HK-2 (cell line): ENCODE data around the gene KLC1.

Source experiments
- DNase-seq: peaks from one replicate; pipeline ENCODE4 v3.0.0-alpha.2; 2018; ENCODE audit not compliant: unreplicated experiment

KLC1 gene

DNA sequence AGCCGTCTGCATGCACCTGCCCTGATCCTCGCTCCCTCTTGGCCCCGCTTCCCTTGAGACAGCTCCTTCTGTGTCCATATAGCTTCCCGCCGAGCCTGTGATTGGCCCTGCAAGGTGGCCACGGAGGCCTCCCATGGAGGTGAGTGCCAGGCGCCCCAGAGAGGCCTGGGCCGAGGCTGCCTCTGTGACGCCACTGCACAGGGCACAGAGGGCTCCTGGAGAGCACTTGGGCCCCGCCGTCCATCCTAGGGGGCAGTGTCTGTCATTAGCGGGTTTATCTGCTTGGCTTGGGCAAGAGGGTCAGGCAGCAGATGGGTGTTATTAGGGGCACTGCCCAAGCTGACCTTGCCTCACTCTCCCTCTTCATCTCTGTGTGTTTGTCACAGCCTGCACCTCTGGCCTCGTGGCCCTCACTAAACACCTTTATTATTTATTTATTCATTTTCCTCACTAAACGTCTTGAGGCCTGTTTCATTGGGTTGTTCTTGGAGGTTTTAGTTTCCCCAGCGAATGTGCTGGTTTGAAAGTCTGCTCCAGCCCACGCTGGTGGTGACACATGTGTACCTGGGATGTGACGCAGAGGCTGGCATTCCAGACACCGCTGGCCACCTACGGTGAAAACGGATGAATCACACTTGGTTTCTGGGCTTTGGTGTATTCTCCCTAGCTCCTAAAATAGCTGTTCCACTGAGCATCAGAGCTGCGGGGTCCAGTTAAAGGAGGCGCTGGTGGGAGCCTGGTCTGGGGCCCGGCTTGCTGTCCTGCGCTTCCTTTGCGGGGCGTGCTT lies 92.5 kb downstream of the KLC1 start:
- peak; percentile 59 for DNase-seq

GRCh38 chr14:103723748-103724081 lies 94.7 kb downstream of the KLC1 start:
- DNase-seq = no peak

GRCh38 chr14:103724116-103724515 lies 95.1 kb downstream of the KLC1 start:
- no peak for DNase-seq

DNA sequence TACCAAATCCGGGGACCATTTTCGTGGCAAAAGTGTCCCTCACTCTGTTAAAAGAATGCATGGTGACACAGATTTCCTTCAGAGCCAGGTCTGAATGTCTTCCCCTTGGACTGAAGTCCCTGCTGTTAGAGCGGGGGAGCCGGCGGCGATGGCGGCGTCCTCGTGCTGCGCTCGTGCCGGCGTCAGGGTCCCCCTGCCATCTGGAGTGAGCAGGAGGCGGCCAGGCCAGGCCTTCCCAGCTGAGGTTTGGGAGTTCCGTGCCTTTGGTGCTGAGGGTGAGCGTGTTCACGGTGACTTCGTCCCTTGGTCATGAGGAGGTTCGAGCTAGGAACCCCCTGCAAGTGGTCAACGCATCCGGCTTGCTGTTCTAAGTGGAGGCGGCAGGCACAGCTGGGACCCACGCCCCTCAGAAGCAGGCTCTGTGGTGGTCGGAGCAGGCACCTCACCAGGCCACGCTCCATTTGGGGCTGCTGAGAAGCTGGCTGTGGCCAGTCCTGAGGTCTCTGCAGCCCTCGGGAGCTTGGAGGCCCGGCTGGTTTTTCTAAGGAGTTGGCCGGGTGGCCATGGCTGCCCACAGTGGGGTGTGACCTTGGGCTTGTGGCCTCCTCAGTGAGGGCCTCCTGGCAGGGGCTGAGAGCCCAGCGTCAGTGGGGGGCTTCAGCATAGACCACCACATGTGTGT lies 96.1 kb downstream of the KLC1 start:
- DNase-seq = no peak

- DNase-seq = no peak
These were observed 96.9 kb downstream of the KLC1 start for GRCh38 chr14:103725739-103726395.

- DNase-seq = no peak
These were observed 97.5 kb downstream of the KLC1 start for GRCh38 chr14:103726474-103726873.

- DNase-seq = no peak
These were observed 98.4 kb downstream of the KLC1 start for GRCh38 chr14:103727313-103727980.

DNA sequence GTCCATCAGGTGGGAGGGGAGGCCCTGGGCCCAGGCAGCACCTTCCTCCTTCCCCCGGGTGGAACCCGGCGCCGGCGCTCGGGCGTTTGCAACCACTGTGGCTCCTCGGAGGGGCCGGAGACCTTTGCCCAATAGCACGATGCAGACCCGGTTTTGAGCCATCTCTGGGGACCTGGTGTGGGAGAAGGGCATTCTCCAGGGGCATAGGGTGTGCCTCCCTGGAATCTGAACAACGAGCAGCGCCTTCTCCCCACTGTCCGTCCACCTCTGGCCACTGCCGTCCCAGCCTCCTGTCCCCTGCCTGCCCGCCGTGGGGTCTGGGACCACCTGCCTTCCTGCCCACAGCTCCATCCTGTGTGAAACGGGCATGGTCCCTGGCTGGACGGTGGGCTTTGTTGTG lies 99.1 kb downstream of the KLC1 start:
- DNase-seq = no peak

DNA sequence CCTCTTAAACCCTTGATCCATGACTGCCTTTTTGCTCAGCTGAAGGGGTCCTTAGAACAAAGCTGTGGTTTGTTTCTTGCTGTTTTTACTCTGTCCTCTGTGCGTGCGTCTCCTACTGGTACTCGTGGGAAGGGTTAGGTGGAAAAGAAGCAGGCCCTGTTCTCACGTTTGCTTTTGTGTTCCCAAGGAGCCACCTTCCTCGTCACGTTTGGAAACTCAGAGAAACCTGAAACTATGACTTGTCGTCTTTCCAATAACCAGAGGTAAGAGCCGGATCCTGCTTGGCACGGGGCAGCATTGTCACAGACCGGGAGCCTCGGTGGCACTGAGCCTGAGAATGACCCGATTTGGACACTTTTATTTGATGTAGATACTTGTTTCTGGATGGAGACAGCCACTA lies 99.7 kb downstream of the KLC1 start:
- no peak for DNase-seq

- no peak for DNase-seq
These were observed 100.8 kb downstream of the KLC1 start for GRCh38 chr14:103729496-103730448.

- DNase-seq = no peak
These were observed 101.6 kb downstream of the KLC1 start for GRCh38 chr14:103730490-103731035.

GRCh38 chr14:103731481-103731880 lies 102.5 kb downstream of the KLC1 start:
- DNase-seq = no peak

GRCh38 chr14:103731916-103732867 lies 103.2 kb downstream of the KLC1 start:
- DNase-seq = no peak

DNA sequence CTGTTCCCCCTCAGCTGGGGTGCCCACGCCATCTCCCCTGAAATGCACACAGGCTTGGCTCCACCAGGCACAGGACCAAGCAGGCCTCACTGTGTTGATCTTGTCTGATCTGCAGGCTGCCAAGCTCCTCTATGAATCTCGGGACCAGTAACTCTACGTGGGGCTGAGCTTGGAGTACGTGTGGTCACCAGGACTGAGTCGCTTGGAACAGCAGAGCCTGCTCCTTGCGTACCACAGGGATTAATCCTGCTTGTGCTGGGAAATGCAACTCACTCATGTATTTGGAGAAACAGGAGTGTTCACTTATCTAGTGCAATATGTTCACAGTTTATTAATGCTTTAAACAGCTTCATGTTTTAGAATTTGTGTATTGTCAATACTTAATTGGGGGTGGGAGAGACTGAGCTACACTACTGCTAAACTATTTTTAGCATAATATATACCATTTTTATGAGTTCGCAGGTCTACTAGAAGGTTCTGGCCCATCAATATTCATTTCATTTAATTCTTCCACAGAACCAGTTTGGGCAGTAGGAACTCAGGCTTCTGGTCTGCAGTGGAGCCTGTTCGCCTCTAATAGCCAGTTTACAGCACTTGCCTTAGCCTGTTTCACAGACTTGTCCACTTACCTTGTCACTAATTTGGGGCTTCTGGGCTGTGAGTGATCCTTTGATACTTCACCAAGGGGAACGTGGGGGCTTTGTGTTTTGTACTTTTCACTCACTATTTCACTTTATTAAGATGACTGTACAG lies 104.0 kb downstream of the KLC1 start:
- DNase-seq = no peak

DNA sequence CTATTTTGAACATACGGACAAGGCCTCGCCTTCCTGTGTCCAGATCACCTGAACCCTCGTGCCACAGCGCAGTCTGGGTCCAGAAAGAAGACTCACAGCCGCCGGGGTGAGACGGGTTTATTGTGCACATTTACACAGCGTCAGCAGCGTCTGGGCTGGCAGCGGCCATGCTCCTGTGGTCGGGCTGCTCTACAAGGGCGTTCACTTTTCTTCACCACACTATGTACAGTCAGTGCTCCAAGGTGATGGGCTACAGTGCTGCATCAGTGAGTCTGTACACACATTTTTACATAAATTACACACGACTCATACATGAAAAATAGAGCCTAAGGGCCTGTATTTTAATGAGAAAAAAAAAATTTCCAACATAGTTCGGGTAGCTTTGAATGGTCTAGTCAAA lies 104.6 kb downstream of the KLC1 start:
- no peak for DNase-seq

GRCh38 chr14:103734081-103734888 lies 105.3 kb downstream of the KLC1 start:
- DNase-seq = no peak

DNA sequence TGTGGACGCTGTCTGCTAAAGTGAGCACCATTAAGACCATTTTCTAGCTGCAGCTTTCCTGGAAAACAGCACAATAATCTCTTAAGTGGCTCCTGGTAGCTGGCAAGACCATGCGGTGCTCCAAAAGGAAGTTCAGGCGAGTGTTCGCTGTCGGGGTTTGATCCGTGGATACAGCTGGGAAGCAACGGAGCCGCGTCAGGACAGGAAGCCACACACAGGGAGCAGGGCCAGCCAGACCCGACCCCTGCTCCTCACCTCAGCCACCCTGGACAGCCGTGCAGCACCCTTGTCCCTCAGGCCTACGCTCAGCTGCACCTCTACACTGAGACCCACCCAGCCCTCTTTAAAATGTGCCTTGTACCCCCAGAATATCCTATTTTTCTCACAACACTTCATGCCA lies 106.0 kb downstream of the KLC1 start:
- DNase-seq = no peak

- DNase-seq = no peak
These were observed 106.4 kb downstream of the KLC1 start for GRCh38 chr14:103735439-103735814.
